Measurements from ENCODE around the gene RYR1.

DNA sequence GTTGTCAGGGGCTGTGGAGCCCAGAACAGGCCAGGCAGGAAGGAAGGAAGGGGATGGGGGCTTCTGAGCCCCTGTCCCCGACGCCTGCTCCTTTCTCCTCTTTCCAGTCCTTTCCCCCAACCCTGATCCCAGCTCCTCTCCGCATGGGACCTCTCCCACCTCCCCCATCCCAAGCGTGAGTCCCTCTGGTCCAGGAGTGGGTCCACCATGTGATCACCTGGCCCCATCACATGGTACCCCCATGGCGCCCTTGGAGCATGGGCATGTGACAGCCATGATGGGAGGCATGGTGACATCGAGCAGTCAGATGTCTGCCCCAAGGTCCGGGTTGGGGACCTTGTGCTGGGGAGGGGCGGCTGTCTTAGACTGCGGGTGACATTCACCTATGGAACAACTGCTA lies 9.2 kb downstream of the RYR1 start:
- TF ChIP-seq, protein P1, sequence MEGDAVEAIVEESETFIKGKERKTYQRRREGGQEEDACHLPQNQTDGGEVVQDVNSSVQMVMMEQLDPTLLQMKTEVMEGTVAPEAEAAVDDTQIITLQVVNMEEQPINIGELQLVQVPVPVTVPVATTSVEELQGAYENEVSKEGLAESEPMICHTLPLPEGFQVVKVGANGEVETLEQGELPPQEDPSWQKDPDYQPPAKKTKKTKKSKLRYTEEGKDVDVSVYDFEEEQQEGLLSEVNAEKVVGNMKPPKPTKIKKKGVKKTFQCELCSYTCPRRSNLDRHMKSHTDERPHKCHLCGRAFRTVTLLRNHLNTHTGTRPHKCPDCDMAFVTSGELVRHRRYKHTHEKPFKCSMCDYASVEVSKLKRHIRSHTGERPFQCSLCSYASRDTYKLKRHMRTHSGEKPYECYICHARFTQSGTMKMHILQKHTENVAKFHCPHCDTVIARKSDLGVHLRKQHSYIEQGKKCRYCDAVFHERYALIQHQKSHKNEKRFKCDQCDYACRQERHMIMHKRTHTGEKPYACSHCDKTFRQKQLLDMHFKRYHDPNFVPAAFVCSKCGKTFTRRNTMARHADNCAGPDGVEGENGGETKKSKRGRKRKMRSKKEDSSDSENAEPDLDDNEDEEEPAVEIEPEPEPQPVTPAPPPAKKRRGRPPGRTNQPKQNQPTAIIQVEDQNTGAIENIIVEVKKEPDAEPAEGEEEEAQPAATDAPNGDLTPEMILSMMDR (IDR thresholded peaks at IDR 0.05) = no peak
- TF ChIP-seq EP300 (IDR thresholded peaks at IDR 0.05) (no peak), POLR2AphosphoS5 (IDR thresholded peaks at IDR 0.05) (no peak)

All from gastroesophageal sphincter (tissue), 3 donors.